ENCODE results near the gene TRIM2.

GRCh38 chr4:153239409-153239808, 35.2 kb downstream of the TRIM2 start:
- no peak for TF ChIP-seq CTCF (conservative IDR thresholded peaks at IDR 0.05; ENCODE audit: low read depth, low read length)
- TF ChIP-seq EZH2phosphoT487 (IDR thresholded peaks at IDR 0.05; ENCODE audit: borderline replicate concordance, low read length): no peak
- TF ChIP-seq EZH2 (IDR thresholded peaks at IDR 0.05; ENCODE audit: low read length, unreplicated experiment): no peak

Data from PC-3 (cell line).